ENCODE results near the gene GPR75. TPM values are rescaled to one million over a fixed set of nuclear protein-coding genes. Genes with fewer than 3 reads are reported as not detected.
"Not testable (repeated sequence)": the region's sequence is repeated elsewhere in the genome, so short reads cannot be mapped to it uniquely, and the experiment has no call there.

The GPR75 gene
- total and polyA plus RNA-seq, 2 of the 13 experiments (the other 11 are each of a cell fraction or from before 2014, with no cell fraction given) = 3.3 to 4.1 TPM

GRCh38 chr2:53851052-53851757, 8.6 kb downstream of the GPR75 start (continued):
- TF ChIP-seq ELF1 (CRISPR knock-in tag; IDR thresholded peaks at IDR 0.05) (0 out of 2 replicates have a peak, but pooled peaks have one; percentile 28), NCOA2 (CRISPR knock-in tag; IDR thresholded peaks at IDR 0.05) (peak; percentile 81), FOXP4 (CRISPR knock-in tag; IDR thresholded peaks at IDR 0.05) (peak; percentile 96), FOXP1 (IDR thresholded peaks at IDR 0.05) (peak; percentile 80; the same call in 1 of the 2 replicates), FOXP1 (CRISPR knock-in tag; IDR thresholded peaks at IDR 0.05) (peak; percentile 99), TFE3 (CRISPR knock-in tag; IDR thresholded peaks at IDR 0.05) (peak; percentile 72), NCOR1 (IDR thresholded peaks at IDR 0.05; ENCODE audit: borderline replicate concordance, low read length) (peak; percentile 88), ZNF292 (CRISPR knock-in tag; IDR thresholded peaks at IDR 0.05; ENCODE audit: borderline replicate concordance, low read depth) (peak; percentile 36; the same call in 1 of the 2 replicates), ZNF121 (CRISPR knock-in tag; IDR thresholded peaks at IDR 0.05) (peak; percentile 92), TOE1 (CRISPR knock-in tag; IDR thresholded peaks at IDR 0.05) (peak; percentile 39; the same call in 1 of the 2 replicates), ZNF12 (CRISPR knock-in tag; IDR thresholded peaks at IDR 0.05) (peak; percentile 46; the same call in 1 of the 2 replicates), ZSCAN9 (CRISPR knock-in tag; IDR thresholded peaks at IDR 0.05; ENCODE audit: borderline replicate concordance) (peak; percentile 52; the same call in 1 of the 2 replicates), ZNF792 (CRISPR knock-in tag; IDR thresholded peaks at IDR 0.05) (0 out of 2 replicates have a peak, but pooled peaks have one; percentile 44), GFI1 (CRISPR knock-in tag; IDR thresholded peaks at IDR 0.05; ENCODE audit: borderline replicate concordance) (peak; percentile 98), ZNF281 (CRISPR knock-in tag; IDR thresholded peaks at IDR 0.05; ENCODE audit: borderline replicate concordance) (peak; percentile 27; the same call in 1 of the 2 replicates), ZNF414 (CRISPR knock-in tag; IDR thresholded peaks at IDR 0.05) (peak; percentile 67; the same call in 1 of the 2 replicates), NR2C2 (CRISPR knock-in tag; IDR thresholded peaks at IDR 0.05; ENCODE audit: borderline replicate concordance) (0 out of 2 replicates have a peak, but pooled peaks have one; percentile 26), FOXA3 (CRISPR knock-in tag; IDR thresholded peaks at IDR 0.05) (peak; percentile 96), HHEX (CRISPR knock-in tag; IDR thresholded peaks at IDR 0.05) (0 out of 2 replicates have a peak, but pooled peaks have one; percentile 10), TBX2 (CRISPR knock-in tag; IDR thresholded peaks at IDR 0.05; ENCODE audit: borderline replicate concordance) (peak; percentile 36; the same call in 1 of the 2 replicates), KAT8 (CRISPR knock-in tag; IDR thresholded peaks at IDR 0.05) (peak; percentile 65; the same call in 1 of the 2 replicates), RARA (CRISPR knock-in tag; IDR thresholded peaks at IDR 0.05) (peak; percentile 74), MED1 (CRISPR knock-in tag; IDR thresholded peaks at IDR 0.05) (peak; percentile 65), FOXA1 (CRISPR knock-in tag; IDR thresholded peaks at IDR 0.05) (peak; percentile 82), KLF6 (CRISPR knock-in tag; IDR thresholded peaks at IDR 0.05) (0 out of 2 replicates have a peak, but pooled peaks have one; percentile 26)
- not testable (repeated sequence) for TF ChIP-seq FOXA1 (IDR thresholded peaks at IDR 0.05)
